22Rv1 (cell line): ENCODE data around the gene ATP5F1B.
A peak's percentile ranks its signal among the peaks of the same experiment; 100 is the strongest.

Experiments used
- H3K27ac ChIP-seq: fragments of 450-650 bp; 2 replicates; pipeline ENCODE4 v1.5.1; 2017
- ZFX ChIP-seq: fragments of 450-650 bp; IDR thresholded peaks from 2 replicates; pipeline ENCODE4 v1.6.1; 2017; ENCODE audit warnings: antibody characterized with exemption, borderline replicate concordance
- TF ChIP-seq, protein P1 (sequence below): fragments of 450-650 bp; IDR thresholded peaks from 2 replicates; pipeline ENCODE4 v1.5.1; 2017; ENCODE audit warnings: mild to moderate bottlenecking

The ATP5F1B gene

GRCh38 chr12:56602239-56602638, 43.5 kb downstream of the ATP5F1B start:
- H3K27ac ChIP-seq, result no peak overlapping the region
- no peak for TF ChIP-seq ZFX
- TF ChIP-seq, protein P1, sequence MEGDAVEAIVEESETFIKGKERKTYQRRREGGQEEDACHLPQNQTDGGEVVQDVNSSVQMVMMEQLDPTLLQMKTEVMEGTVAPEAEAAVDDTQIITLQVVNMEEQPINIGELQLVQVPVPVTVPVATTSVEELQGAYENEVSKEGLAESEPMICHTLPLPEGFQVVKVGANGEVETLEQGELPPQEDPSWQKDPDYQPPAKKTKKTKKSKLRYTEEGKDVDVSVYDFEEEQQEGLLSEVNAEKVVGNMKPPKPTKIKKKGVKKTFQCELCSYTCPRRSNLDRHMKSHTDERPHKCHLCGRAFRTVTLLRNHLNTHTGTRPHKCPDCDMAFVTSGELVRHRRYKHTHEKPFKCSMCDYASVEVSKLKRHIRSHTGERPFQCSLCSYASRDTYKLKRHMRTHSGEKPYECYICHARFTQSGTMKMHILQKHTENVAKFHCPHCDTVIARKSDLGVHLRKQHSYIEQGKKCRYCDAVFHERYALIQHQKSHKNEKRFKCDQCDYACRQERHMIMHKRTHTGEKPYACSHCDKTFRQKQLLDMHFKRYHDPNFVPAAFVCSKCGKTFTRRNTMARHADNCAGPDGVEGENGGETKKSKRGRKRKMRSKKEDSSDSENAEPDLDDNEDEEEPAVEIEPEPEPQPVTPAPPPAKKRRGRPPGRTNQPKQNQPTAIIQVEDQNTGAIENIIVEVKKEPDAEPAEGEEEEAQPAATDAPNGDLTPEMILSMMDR, result no peak

GRCh38 chr12:56601503-56601902, 44.3 kb downstream of the ATP5F1B start:
- TF ChIP-seq, protein P1, result peak; percentile 30
- TF ChIP-seq ZFX, result no peak
- H3K27ac ChIP-seq, result no peak overlapping the region

DNA sequence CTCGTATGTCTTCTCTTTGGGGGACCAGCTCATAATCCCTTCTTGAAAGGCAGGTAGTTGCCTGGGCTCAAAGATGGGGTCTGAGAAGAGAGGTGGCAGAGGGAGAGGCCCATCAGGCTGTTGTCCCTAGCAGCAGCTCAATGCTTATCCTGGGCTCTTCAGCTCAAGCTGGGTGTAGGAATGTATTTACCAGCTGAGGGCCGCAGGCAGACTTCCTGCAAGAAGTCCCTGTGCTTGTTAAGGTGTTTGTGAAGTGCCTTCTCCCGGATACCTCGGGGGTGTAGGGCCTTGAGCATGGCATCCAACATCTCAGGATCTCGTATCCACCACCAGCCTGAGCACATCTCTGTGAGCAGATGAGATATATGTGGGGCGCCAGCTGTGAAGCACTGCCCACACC, 45.0 kb downstream of the ATP5F1B start:
- no peak overlapping the region for H3K27ac ChIP-seq
- no peak for TF ChIP-seq ZFX
- TF ChIP-seq, protein P1, result no peak

DNA sequence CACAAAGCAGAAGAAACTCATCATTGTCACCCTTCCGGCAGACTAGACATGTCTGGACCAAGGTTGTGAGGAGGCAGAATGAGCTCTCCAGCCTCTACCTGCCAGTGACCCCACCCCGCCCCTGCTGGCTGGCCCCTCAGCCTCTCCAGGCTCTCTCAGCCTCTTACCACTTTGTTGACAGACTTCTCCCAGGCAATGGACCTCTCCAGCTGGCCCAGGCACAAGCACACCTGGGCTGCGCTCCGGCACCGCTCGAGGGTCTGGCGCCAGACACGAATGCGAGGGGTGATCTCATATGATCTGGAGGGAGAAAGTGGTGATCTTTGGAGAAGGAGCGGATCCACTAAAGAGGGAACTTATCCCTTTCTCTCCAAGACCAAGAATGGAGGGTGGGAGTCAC, 46.0 kb downstream of the ATP5F1B start:
- no peak overlapping the region for H3K27ac ChIP-seq
- TF ChIP-seq, protein P1, result no peak
- no peak for TF ChIP-seq ZFX

GRCh38 chr12:56599041-56599440, 46.7 kb downstream of the ATP5F1B start:
- H3K27ac ChIP-seq, result no peak overlapping the region
- no peak for TF ChIP-seq ZFX
- TF ChIP-seq, protein P1, result no peak

DNA sequence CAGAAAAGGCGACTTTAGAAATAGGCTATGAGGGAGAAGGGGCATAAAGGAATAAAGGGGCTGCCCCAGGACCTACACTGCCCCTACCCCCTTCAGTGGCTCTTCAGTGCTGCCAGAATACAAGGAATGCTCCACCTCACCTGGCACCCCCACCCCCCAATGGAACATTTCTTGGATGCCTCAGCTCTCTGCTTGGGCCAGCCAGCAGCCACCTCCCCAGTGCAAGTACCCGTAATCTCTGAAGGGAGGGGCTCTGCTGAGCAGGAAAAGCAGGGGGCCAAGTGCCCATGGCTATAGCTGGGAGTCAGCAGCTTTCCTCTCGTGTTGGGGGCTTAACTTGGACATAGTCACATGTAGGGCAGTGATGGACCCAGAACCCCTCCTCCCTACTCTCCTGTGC, 49.0 kb downstream of the ATP5F1B start:
- peak overlapping the region; percentile 12; the same call in 1 of the 2 replicates for H3K27ac ChIP-seq
- TF ChIP-seq, protein P1, result no peak
- no peak for TF ChIP-seq ZFX

DNA sequence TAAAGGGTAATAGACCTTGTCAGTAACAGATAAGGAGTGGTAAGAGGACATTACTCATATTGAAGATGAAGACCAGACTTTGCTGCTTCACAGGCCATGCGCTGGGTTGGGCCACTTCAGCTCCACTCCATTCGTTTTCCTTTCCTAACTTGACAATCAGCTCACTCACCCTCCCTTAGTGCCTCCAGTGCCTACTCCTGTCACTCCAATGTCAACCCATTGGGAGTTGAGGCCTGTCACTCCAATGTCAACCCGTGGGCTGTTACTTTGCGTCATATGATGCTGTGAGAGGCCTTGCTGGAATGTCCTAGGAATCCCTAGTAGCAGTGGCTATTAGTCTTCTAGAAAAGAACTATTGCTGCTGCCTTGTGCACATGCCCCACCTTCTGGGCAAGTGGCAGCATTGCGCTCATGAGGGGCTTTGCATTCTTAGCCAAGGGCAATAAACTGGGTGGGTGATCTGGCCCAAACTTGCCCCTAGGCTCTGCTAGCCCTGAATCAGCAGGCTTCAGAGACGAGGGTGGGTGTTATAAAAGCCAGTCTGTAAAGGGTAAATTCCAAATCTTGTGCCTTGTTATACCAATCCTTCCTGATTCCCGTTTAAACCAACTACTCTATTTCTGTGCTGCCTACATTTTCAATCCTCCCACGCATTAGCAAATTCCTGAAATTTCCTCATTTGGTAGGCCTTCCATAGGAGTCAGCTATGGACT, 51.7 kb downstream of the ATP5F1B start:
- peak overlapping the region; percentile 12; the same call in 1 of the 2 replicates for H3K27ac ChIP-seq
- TF ChIP-seq ZFX, result no peak
- TF ChIP-seq, protein P1, result peak; percentile 97
